Fibroblast of peridontal ligament (primary cell): ENCODE data around the gene CTBP1.
A peak's percentile ranks its signal among the peaks of the same experiment; 100 is the strongest.

Experiments
- DNase-seq: peaks from one replicate; pipeline ENCODE4 v3.0.0-alpha.2; 2010; ENCODE audit errors: extremely low read depth

Gene CTBP1

DNA sequence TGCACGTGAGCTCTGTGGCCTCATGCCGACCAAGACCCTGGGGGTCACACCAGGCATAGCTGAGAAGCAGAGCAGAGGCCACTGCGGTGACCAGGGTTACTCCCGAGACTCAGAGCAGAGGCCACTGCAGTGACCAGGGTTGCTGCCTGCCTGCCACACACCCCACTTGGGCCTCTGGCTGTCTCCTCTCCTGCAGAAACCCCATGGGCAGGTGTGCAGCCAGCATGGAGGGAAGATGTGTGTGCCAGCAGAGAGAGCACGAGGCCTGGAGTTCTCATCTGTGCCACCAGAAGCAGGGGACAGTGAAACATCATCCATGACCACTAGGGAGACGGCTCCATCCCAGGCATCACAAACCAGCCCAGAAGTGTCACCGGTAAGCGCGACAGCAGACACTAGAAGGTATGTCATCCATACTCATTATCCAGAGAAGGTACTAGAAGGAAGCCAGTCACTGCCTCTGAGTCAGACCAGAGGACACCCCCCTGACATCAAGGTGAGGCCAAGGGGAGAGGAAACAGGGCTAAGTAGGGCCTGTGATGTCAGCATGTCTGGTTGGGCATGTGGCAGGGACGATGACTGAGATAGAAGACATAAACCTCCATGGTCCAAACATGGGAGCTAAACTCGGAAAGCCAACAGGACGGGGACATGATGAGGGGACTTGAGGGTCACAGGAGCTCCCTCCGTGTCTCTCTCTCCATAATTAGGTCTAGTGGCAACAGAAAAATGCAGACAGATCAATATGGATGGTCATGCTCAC lies 52.3 kb downstream of the CTBP1 start:
- DNase-seq = no peak

- no peak for DNase-seq
Observed at GRCh38 chr4:1195891-1196401, 53.0 kb downstream of the CTBP1 start.

- no peak for DNase-seq
Observed at GRCh38 chr4:1195109-1195671, 53.7 kb downstream of the CTBP1 start.

GRCh38 chr4:1194010-1194900 lies 54.7 kb downstream of the CTBP1 start:
- no peak for DNase-seq

DNA sequence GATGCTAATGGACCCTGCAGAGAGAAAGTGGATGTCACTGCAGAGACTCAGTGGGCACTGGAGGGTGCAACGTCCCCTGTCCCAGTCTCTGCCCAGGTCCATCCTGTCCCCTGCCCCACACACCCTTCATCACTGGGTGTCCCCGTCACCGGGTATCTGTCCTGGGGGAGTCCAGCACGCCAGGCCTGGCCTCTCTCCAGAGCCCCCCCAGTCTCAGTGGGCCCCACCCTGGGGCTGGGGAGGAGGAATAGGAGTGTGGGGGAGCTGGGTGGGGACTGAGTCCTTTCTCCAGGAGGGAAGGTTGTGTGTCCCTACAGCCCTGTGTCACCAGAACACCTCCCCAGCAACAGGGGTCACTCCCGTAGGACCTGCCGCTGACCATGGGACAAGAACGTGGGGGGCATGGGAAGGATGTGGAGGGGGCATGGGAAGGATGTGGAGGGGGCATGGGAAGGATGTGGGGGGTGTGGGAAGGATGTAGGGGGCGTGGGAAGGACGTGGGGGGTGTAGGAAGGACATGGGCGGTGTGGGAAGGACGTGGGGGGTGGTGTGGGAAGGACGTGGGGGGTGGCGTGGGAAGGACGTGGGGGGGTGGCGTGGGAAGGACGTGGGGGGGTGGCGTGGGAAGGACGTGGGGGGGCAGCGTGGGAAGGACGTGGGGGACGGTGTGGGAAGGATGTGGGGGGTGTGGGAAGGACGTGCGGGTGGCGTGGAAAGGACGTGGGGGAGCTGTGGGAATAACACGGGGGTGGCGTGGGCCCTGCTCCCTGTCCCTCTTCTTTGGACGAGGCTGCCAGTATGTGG lies 55.5 kb downstream of the CTBP1 start:
- DNase-seq = no peak

DNA sequence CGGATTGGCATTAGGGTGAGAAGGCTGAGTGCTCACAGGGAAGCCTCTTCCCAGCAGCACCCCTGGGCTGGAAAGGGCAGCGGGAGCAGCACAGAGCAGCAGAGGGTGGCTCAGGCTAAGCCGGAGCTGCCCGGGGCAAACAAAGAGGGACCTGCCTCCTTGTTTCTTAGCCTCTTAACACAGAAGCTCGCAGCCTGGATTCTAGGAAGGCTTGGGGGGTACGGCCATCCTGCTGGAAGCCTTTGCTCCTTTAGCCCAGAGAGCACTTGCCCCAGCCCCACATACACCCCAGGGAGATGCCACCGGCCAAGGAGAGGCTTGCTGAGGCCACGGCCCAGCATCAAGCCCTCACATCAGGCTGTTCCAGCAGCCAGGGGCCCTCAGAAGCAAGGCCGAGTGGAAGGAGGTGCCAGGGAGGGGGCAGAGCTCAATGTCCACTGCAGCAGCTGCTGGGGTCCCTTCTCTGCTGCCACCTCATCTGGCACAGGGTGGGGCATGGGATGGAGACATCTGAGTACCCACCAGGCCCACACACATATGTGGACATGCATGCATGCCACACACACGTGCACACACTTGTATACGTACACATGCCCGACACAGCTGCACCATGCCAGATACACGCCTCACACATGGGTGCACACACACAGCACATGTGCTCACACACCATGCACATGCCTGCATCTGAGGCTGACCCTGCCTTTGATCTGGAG lies 56.3 kb downstream of the CTBP1 start:
- DNase-seq = no peak

GRCh38 chr4:1192091-1192492 lies 56.8 kb downstream of the CTBP1 start:
- DNase-seq = peak; percentile 99

DNA sequence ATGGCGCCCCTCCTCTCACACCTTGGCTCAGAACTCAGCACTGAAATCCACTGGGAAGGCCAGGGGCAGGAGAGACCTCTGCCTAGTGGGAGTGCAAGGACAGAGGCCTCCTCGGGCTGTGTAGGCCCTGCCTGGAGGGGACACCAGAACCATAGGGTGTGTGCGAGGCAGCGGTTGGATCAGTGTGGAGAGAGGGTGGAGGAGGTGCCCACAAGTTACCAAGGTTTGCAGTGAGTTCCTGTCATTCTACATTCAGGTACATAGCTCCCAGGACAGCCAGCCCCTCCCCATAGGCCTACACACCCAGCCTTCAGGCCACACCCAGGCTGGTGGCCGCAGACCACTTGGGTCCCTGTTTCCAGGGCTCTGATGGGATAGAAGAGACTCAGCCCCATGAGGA lies 57.3 kb downstream of the CTBP1 start:
- no peak for DNase-seq

DNA sequence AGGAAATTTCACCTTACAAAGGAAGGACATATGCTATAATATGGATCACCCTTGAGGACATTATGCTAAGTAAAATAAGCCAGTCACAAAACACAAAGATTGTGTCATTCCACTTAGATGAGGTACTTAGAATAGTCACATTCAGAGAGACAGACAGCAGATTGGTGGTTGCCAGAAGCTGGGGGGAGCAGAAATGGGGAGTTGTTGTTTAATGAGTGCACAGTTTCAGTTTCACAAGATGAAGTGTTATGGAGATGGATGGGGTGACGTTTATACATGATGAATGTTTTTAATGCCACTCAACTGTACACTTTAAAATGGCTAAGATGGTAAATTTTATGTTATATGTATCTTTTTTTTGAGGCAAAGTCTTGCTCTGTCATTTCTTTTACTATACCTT lies 61.7 kb downstream of the CTBP1 start:
- peak; percentile 18 for DNase-seq

DNA sequence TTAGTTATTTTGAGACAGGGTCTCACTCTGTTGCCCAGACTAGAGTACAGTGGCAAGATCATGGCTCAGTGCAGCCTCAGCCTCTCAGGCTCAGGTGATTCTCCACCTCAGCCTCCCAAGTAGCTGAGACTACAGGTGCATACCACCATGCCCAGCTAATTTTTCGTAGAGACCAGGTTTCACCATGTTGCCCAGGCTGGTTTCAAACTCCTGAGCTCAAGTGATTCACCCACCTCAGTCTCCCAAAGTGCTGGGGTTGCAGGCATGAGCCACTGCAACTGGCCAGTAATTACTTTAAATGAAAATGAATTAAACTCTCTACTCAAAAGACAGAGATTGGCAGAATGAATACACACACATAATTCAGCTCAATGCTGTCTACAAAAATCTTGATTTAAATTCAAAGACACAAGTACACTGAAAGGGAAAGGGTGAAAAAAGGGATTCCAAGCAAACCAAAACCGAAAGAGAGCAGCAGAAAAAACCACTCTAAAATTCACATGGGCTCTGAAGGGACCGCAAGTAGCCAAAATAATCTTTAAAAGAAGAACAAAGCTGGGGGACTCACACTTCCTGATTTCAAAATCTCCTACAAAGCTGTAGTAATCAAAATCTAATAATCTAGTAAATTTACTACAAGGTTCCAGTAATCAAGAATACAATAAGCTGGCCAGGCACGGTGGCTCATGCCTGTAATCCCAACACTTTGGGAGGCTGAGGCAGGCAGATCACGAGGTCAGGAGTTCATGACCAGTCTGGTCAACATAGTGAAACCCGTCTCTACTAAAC lies 64.8 kb downstream of the CTBP1 start:
- DNase-seq = peak; percentile 58

DNA sequence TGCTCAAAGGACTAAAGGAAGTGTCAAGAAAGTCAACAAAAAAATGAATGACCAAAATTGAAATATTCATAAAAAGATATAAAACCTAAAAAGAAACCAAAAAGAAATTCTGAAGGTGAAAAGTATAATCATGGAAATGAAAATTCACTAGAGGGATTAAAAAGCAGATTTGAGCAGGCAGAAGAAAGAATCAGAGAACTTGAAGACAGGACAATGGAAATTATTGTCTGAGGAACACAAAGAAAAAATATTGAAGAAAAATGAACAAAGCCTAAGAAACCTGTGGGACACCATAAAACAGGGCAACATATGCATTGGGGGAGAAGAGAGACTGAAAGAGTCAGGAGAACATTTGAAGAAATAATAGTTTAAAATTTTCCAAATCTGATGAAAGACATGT lies 66.6 kb downstream of the CTBP1 start:
- no peak for DNase-seq

- no peak for DNase-seq
Observed at GRCh38 chr4:1180663-1181062, 68.3 kb downstream of the CTBP1 start.

GRCh38 chr4:1179976-1180375 lies 69.0 kb downstream of the CTBP1 start:
- DNase-seq = no peak

DNA sequence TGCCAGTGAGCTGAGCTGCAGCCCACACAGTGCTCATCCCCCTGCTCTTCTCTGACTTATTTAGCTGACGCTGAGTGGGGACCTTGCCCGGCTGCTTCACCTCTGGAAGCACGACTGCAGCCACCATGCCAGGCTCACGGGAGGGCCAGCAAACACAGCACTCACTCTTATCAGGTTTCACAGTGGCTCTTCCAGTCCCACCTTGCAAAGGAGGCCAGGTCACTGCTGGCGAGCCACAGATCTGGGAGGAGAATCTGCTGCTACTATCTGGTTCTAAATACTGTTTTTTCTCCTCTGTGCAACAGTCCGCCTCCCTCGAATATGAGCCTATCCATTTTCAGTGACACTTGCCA lies 69.9 kb downstream of the CTBP1 start:
- no peak for DNase-seq

- no peak for DNase-seq
Observed at GRCh38 chr4:1178300-1179088, 70.4 kb downstream of the CTBP1 start.

GRCh38 chr4:1177274-1178141 lies 71.4 kb downstream of the CTBP1 start:
- peak; percentile 23 for DNase-seq

GRCh38 chr4:1176398-1177273 lies 72.3 kb downstream of the CTBP1 start:
- DNase-seq = no peak
